NCI-H187 treated with DMSO at 0.1 percent for 48 hours (cell line): ENCODE measurements around the gene PARP14.
"Not testable (repeated sequence)": the region's sequence is repeated elsewhere in the genome, so short reads cannot be mapped to it uniquely, and the experiment has no call there.

Source experiments
- DNase-seq: peaks from one replicate; lab custom pipeline; 2025; lab: John Stamatoyannopoulos, UW

PARP14 gene

GRCh38 chr3:122719273-122719921, 38.8 kb downstream of the PARP14 start:
- no peak for DNase-seq

GRCh38 chr3:122725106-122725505, 44.5 kb downstream of the PARP14 start:
- DNase-seq = no peak

- no peak for DNase-seq
Observed at GRCh38 chr3:122727294-122727693, 46.7 kb downstream of the PARP14 start.

GRCh38 chr3:122727766-122728165, 47.1 kb downstream of the PARP14 start:
- DNase-seq = no peak

- no peak for DNase-seq
Observed at GRCh38 chr3:122728186-122728585, 47.5 kb downstream of the PARP14 start.

GRCh38 chr3:122728756-122729514, 48.3 kb downstream of the PARP14 start:
- no peak for DNase-seq

GRCh38 chr3:122730240-122730639, 49.6 kb downstream of the PARP14 start:
- DNase-seq = no peak

GRCh38 chr3:122732682-122733525, 52.3 kb downstream of the PARP14 start:
- not testable (repeated sequence) for DNase-seq

- no peak for DNase-seq
Observed at GRCh38 chr3:122739172-122739571, 58.5 kb downstream of the PARP14 start.

- DNase-seq = no peak
Observed at GRCh38 chr3:122742234-122742633, 61.6 kb downstream of the PARP14 start.

GRCh38 chr3:122743581-122744120, 63.0 kb downstream of the PARP14 start:
- DNase-seq = no peak

GRCh38 chr3:122745369-122746021, 64.9 kb downstream of the PARP14 start:
- DNase-seq = no peak

- not testable (repeated sequence) for DNase-seq
Observed at GRCh38 chr3:122747295-122747694, 66.7 kb downstream of the PARP14 start.

- DNase-seq = no peak
Observed at GRCh38 chr3:122748347-122748746, 67.7 kb downstream of the PARP14 start.

- DNase-seq = no peak
Observed at GRCh38 chr3:122754929-122755328, 74.3 kb downstream of the PARP14 start.

- no peak for DNase-seq
Observed at GRCh38 chr3:122755491-122755890, 74.9 kb downstream of the PARP14 start.

- DNase-seq = no peak
Observed at GRCh38 chr3:122758877-122759560, 78.4 kb downstream of the PARP14 start.

- no peak for DNase-seq
Observed at GRCh38 chr3:122760453-122761271, 80.0 kb downstream of the PARP14 start.

- DNase-seq = no peak
Observed at GRCh38 chr3:122766430-122766829, 85.8 kb downstream of the PARP14 start.
